GM12878 (cell line): Measurements from ENCODE around the gene NKIRAS1.

Source experiments
- EZH2 ChIP-seq: IDR thresholded peaks from 2 replicates; pipeline ENCODE4 v1.6.1; 2012; ENCODE audit warnings: low read depth, mild to moderate bottlenecking, control low read depth, inconsistent platforms, low read length, borderline replicate concordance; ENCODE audit not compliant: control insufficient read depth
- JUND ChIP-seq: IDR thresholded peaks from 2 replicates; pipeline ENCODE4 v1.6.1; 2012; ENCODE audit warnings: low read depth, mild to moderate bottlenecking, low read length, improper control_type of control experiment, moderate library complexity
- MXI1 ChIP-seq: fragments of 150-350 bp; IDR thresholded peaks from 2 replicates; pipeline ENCODE4 v1.6.1; 2011; ENCODE audit warnings: low read depth, mild to moderate bottlenecking, inconsistent platforms, low read length, improper control_type of control experiment
- NBN ChIP-seq: fragments of 450-650 bp; IDR thresholded peaks from 2 replicates; pipeline ENCODE4 v1.6.1; 2016
- NFXL1 ChIP-seq: fragments of 450-650 bp; IDR thresholded peaks from 2 replicates; pipeline ENCODE4 v1.6.1; 2017; ENCODE audit warnings: antibody characterized with exemption, mild to moderate bottlenecking, borderline replicate concordance
- RB1 ChIP-seq: fragments of 450-650 bp; formaldehyde crosslinking; IDR thresholded peaks from 2 replicates; pipeline ENCODE4 v1.6.1; 2017; ENCODE audit warnings: mild to moderate bottlenecking, borderline replicate concordance
- TF ChIP-seq, protein P1 (sequence below), 3 experiments: IDR thresholded peaks in 2 of 3; conservative IDR thresholded peaks in 1 of 3; 2 replicates each; pipeline ENCODE4 v1.5.1; 2011; ENCODE audit warnings: low read depth in 3 of 3, low read length in 3 of 3, mild to moderate bottlenecking in 3 of 3, control low read depth in 2 of 3, moderate library complexity in 2 of 3, inconsistent platforms in 1 of 3, mixed read lengths in 1 of 3; ENCODE audit not compliant: control insufficient read depth in 2 of 3, insufficient read depth in 1 of 3; ENCODE audit errors: extremely low read depth in 1 of 3
- TF ChIP-seq, protein P2 (sequence below): IDR thresholded peaks from 2 replicates; pipeline ENCODE4 v1.6.1; 2011; ENCODE audit warnings: borderline replicate concordance, low read depth, mild to moderate bottlenecking, moderate library complexity, mixed read lengths, low read length; ENCODE audit not compliant: insufficient read depth; ENCODE audit errors: extremely low read length
- TF ChIP-seq, protein P3 (sequence below): IDR thresholded peaks from 2 replicates; pipeline ENCODE4 v1.6.1; 2012; ENCODE audit warnings: low read depth, low read length, improper control_type of control experiment
- TF ChIP-seq, protein P4 (sequence below): IDR thresholded peaks from 2 replicates; pipeline ENCODE4 v1.6.1; 2011; ENCODE audit warnings: low read depth, low read length, improper control_type of control experiment, borderline replicate concordance

DNA sequence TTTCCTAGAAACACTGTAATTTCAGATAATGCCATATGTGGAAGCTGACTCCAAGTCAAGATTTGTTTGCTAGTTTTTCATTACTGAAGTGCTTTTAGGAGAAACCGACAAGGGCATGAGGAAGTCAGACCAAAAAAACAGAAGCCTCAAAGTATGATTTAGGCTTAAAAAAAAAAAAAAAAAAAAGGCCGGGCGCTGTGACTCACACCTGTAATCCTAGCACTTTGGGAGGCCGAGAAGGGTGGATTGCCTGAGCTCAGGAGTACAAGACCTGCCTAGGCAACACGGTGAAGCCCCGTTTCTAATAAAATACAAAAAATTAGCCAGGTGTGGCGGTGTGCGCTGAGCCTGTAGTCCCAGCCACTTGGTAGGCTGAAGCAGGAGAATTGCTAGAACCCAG lies 11.7 kb upstream of the NKIRAS1 start:
- no peak for TF ChIP-seq EZH2
- TF ChIP-seq, protein P1, sequence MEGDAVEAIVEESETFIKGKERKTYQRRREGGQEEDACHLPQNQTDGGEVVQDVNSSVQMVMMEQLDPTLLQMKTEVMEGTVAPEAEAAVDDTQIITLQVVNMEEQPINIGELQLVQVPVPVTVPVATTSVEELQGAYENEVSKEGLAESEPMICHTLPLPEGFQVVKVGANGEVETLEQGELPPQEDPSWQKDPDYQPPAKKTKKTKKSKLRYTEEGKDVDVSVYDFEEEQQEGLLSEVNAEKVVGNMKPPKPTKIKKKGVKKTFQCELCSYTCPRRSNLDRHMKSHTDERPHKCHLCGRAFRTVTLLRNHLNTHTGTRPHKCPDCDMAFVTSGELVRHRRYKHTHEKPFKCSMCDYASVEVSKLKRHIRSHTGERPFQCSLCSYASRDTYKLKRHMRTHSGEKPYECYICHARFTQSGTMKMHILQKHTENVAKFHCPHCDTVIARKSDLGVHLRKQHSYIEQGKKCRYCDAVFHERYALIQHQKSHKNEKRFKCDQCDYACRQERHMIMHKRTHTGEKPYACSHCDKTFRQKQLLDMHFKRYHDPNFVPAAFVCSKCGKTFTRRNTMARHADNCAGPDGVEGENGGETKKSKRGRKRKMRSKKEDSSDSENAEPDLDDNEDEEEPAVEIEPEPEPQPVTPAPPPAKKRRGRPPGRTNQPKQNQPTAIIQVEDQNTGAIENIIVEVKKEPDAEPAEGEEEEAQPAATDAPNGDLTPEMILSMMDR (IDR thresholded peaks at IDR 0.05 in 2 of 3, conservative IDR thresholded peaks at IDR 0.05 in 1 of 3; ENCODE audit: control insufficient read depth in 2 of 3, extremely low read depth in 1 of 3, insufficient read depth in 1 of 3, low read depth in 3 of 3, low read length in 3 of 3): no peak
- TF ChIP-seq MXI1: no peak
- TF ChIP-seq, protein P2, sequence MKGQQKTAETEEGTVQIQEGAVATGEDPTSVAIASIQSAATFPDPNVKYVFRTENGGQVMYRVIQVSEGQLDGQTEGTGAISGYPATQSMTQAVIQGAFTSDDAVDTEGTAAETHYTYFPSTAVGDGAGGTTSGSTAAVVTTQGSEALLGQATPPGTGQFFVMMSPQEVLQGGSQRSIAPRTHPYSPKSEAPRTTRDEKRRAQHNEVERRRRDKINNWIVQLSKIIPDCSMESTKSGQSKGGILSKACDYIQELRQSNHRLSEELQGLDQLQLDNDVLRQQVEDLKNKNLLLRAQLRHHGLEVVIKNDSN: no peak
- TF ChIP-seq NBN: no peak
- TF ChIP-seq, protein P3, sequence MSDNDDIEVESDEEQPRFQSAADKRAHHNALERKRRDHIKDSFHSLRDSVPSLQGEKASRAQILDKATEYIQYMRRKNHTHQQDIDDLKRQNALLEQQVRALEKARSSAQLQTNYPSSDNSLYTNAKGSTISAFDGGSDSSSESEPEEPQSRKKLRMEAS: no peak
- no peak for TF ChIP-seq RB1
- no peak for TF ChIP-seq JUND
- TF ChIP-seq, protein P4, sequence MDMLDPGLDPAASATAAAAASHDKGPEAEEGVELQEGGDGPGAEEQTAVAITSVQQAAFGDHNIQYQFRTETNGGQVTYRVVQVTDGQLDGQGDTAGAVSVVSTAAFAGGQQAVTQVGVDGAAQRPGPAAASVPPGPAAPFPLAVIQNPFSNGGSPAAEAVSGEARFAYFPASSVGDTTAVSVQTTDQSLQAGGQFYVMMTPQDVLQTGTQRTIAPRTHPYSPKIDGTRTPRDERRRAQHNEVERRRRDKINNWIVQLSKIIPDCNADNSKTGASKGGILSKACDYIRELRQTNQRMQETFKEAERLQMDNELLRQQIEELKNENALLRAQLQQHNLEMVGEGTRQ: no peak
- no peak for TF ChIP-seq NFXL1
